ENCODE results near the gene ZNF782. TPM values are rescaled to one million over a fixed set of nuclear protein-coding genes. Genes with fewer than 3 reads are reported as not detected.

ZNF782 gene
- polyA plus RNA-seq, 1 of the 3 experiments (the other 2 are of a cell fraction), result 1.3 TPM

- Histone ChIP-seq H3K4me2 (no peak overlapping the region), H3K27me3 (ENCODE audit: insufficient read depth) (no peaks in the 10 kb centered on the region), H3K9me2 (no peaks in the 10 kb centered on the region), H3K79me2 (ENCODE audit: insufficient read depth) (no peaks in the 10 kb centered on the region), H3K9me3 (no peaks in the 10 kb centered on the region), H3K4me1 (ENCODE audit: control insufficient read depth in 1 of 2, insufficient read depth in 2 of 2, low read depth in 1 of 2, low read length in 1 of 2) (no peaks in the 10 kb centered on the region), H3K4me3 (ENCODE audit: low read depth in 2 of 2, low read length in 1 of 2) (no peak overlapping the region), H3K36me3 (replicated peaks in 1 of 2; ENCODE audit: control insufficient read depth in 1 of 2, insufficient read depth in 2 of 2, low read length in 1 of 2) (peaks cover 13 to 16% of the 10 kb centered on the region in 2 experiments), H2AFZ (ENCODE audit: low read depth) (no peak overlapping the region), H3K9ac (no peak overlapping the region), H4K20me1 (ENCODE audit: insufficient read depth) (no peaks in the 10 kb centered on the region), H3K27ac (ENCODE audit: low read depth in 2 of 2, low read length in 1 of 2) (no peak overlapping the region), H3F3A (replicated peaks; ENCODE audit: insufficient read depth) (no peaks in the 10 kb centered on the region)
- no peak for DNase-seq
- 90% methylated on average over 3 of the region's 4 CpGs for WGBS (ENCODE audit: low lambda C conversion rate)
- TF ChIP-seq SMC3 (IDR thresholded peaks at IDR 0.05; ENCODE audit: low read depth, low read length), result no peak
- TF ChIP-seq FOXJ3 (CRISPR knock-in tag; IDR thresholded peaks at IDR 0.05), result no peak
- TF ChIP-seq, protein P1, sequence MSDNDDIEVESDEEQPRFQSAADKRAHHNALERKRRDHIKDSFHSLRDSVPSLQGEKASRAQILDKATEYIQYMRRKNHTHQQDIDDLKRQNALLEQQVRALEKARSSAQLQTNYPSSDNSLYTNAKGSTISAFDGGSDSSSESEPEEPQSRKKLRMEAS (IDR thresholded peaks at IDR 0.05; ENCODE audit: low read depth), result no peak
- no peak for TF ChIP-seq TAF1 (IDR thresholded peaks at IDR 0.05; ENCODE audit: borderline replicate concordance, low read depth, low read length)
- no peak for TF ChIP-seq CHD2 (IDR thresholded peaks at IDR 0.05; ENCODE audit: low read length, partially characterized antibody)
- no peak for TF ChIP-seq JUND (IDR thresholded peaks at IDR 0.05)
- no peak for TF ChIP-seq MXI1 (IDR thresholded peaks at IDR 0.05; ENCODE audit: low read depth, low read length)
- no peak for TF ChIP-seq ELF1 (IDR thresholded peaks at IDR 0.05)
- TF ChIP-seq NFIC (IDR thresholded peaks at IDR 0.05; ENCODE audit: borderline replicate concordance), result no peak
- TF ChIP-seq RCOR1 (IDR thresholded peaks at IDR 0.05; ENCODE audit: low read length), result no peak
- TF ChIP-seq, protein P2, sequence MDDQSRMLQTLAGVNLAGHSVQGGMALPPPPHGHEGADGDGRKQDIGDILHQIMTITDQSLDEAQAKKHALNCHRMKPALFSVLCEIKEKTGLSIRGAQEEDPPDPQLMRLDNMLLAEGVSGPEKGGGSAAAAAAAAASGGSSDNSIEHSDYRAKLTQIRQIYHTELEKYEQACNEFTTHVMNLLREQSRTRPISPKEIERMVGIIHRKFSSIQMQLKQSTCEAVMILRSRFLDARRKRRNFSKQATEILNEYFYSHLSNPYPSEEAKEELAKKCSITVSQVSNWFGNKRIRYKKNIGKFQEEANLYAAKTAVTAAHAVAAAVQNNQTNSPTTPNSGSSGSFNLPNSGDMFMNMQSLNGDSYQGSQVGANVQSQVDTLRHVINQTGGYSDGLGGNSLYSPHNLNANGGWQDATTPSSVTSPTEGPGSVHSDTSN (IDR thresholded peaks at IDR 0.05), result no peak
- TF ChIP-seq RFX5 (IDR thresholded peaks at IDR 0.05; ENCODE audit: low read length), result no peak
- no peak for TF ChIP-seq GABPA (IDR thresholded peaks at IDR 0.05; ENCODE audit: low read depth)
- no peak for TF ChIP-seq USF1 (IDR thresholded peaks at IDR 0.05; ENCODE audit: borderline replicate concordance, low read depth)
- no peak for TF ChIP-seq TEAD4 (IDR thresholded peaks at IDR 0.05; ENCODE audit: borderline replicate concordance, insufficient read depth)
- TF ChIP-seq EP300 (IDR thresholded peaks at IDR 0.05; ENCODE audit: borderline replicate concordance in 1 of 2, low read depth in 1 of 2, low read length in 1 of 2), result no peak
- TF ChIP-seq YY1 (IDR thresholded peaks at IDR 0.05; ENCODE audit: low read depth), result no peak
- TF ChIP-seq REST (IDR thresholded peaks at IDR 0.05; ENCODE audit: low read depth, low read length), result no peak
- TF ChIP-seq SIN3A (IDR thresholded peaks at IDR 0.05; ENCODE audit: borderline replicate concordance, low read depth, low read length), result no peak
- TF ChIP-seq, protein P3, sequence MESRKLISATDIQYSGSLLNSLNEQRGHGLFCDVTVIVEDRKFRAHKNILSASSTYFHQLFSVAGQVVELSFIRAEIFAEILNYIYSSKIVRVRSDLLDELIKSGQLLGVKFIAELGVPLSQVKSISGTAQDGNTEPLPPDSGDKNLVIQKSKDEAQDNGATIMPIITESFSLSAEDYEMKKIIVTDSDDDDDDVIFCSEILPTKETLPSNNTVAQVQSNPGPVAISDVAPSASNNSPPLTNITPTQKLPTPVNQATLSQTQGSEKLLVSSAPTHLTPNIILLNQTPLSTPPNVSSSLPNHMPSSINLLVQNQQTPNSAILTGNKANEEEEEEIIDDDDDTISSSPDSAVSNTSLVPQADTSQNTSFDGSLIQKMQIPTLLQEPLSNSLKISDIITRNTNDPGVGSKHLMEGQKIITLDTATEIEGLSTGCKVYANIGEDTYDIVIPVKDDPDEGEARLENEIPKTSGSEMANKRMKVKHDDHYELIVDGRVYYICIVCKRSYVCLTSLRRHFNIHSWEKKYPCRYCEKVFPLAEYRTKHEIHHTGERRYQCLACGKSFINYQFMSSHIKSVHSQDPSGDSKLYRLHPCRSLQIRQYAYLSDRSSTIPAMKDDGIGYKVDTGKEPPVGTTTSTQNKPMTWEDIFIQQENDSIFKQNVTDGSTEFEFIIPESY (IDR thresholded peaks at IDR 0.05; ENCODE audit: borderline replicate concordance, low read depth), result no peak
- CTCF ChIA-PET, result no interaction called here
- POLR2A ChIA-PET, result no interaction called here
These were observed 34.3 kb upstream of the ZNF782 start for GRCh38 chr9:96888591-96888990.
